DMS53 (cell line): ENCODE measurements around the gene SERPINC1.
"Not testable (repeated sequence)": the region's sequence is repeated elsewhere in the genome, so short reads cannot be mapped to it uniquely, and the experiment has no call there.

ENCODE experiments used
- DNase-seq: peaks from one replicate; lab custom pipeline; 2025; lab: John Stamatoyannopoulos, UW

The SERPINC1 gene

DNA sequence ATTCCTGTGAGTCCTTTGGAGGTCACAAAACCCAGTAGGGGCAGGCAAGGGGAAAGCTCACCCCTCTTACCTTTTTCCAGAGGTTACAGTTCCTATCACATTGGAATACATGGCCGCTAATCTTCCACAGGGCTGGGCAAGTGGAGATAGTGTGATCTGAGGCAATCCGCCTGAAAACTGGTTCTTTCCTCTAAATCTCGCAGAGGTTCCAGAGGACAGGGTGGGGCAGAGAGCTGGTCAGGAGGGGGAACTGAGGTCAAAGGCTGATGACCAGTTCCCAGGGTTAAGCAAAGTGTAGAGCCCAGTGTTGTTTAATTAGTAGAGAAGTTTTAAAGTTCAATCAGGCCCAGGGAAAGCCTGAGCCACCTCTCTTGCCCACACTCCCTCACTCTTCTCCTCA is at the start of gene SERPINC1:
TSS of gene SERPINC1 (minus strand) at position 179 of the 400 bp plus-strand sequence. CDS start at position 111, 68 bp downstream.
- no peak for DNase-seq

- not testable (repeated sequence) for DNase-seq
Observed at GRCh38 chr1:173965896-173966295, 48.8 kb upstream of the SERPINC1 start.

DNA sequence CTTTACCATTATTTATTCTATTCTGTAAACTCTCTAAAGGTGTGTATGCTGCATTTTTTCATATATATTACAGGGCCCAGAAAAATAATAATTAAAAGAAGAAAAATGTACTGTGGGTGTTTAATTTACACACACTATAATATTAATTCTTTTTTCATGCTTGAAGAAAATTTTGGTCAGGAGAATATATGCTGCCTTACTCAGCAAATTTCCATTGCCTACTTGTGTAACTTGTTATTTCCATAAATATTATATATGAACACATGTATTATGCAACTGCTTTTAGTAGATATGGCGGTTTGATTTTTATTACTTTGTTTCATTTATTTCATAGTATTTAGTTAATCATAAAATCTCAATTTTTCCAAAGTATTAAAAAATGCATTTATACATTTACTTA is 46.4 kb upstream of the SERPINC1 start:
- DNase-seq = no peak

GRCh38 chr1:173960625-173961024 is 43.5 kb upstream of the SERPINC1 start:
- no peak for DNase-seq

DNA sequence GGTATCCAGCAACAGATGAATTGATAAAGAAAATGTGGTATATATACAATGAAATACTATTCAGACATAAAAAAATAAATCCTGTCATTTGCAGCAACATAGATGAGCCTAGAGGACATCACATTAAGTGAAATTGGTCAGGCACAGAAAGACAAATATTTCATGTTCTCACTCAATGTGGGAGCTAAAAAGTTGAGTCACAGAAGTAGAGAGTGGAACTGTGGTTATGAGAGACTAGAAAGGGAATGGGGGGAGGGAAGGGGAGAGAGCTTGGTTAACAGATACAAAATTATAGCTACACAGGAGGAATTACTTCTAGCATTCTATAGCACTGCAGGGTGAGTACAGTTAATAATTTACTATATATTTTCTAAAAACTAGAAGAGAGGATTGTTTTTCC is 37.1 kb upstream of the SERPINC1 start:
- DNase-seq = no peak

GRCh38 chr1:173948594-173948993 is 31.5 kb upstream of the SERPINC1 start:
- DNase-seq = no peak

- no peak for DNase-seq
Observed at GRCh38 chr1:173946380-173946921, 29.3 kb upstream of the SERPINC1 start.

DNA sequence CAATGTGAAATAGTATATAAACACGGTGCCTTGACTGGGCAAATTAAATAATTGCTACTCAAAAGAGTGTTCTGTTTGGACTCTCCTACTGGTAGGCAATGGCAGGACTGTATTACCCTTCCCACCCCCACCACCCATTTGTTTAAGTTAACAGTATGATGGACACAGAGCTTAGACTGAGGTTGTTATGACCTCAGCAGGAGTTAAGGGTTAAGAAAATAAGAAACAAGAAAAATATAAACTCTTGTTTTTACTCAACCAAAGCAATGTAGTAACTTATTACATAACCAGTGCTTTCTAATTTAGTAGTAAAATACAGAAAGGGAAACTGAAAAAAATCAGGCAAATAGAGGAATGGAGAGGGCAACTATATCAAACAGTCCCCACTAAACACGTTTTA is 19.9 kb upstream of the SERPINC1 start:
- DNase-seq = no peak

DNA sequence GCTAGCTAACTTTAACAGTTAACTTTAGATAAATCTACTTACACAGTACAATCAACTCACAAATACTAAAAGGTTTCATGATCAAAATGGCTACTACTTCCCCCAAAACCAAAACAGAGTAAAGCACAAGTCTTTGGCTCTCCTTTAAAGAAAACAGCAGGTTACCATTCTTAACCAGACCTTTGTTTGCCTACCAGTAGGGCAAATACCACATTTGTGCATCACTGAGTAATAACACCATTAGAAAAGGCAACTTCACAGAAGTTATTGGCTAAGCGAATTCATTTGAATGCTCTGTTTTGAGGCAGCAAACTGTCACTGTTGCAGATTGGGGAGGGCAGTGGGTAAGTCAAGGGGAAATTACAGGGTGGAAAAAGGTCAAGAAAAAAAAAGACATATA is 17.3 kb upstream of the SERPINC1 start:
- no peak for DNase-seq

DNA sequence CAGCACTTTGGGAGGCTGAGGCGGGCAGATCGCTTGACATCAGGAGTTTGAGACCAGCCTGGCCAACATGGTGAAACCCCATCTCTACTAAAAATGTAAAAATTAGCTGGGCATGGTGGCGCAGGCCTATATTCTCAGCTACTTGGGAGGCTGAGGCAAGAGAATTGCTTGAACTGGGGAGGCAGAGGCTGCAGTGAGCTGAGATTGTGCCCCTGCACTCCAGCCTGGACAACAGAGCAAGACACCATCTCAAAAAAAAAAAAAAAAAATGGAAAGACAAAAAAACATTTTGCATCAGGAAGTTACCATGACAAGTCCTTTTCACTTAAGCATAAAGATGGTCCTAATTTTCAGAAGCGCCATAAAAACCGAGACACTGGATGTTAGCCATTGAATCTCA is 13.4 kb upstream of the SERPINC1 start:
- not testable (repeated sequence) for DNase-seq

DNA sequence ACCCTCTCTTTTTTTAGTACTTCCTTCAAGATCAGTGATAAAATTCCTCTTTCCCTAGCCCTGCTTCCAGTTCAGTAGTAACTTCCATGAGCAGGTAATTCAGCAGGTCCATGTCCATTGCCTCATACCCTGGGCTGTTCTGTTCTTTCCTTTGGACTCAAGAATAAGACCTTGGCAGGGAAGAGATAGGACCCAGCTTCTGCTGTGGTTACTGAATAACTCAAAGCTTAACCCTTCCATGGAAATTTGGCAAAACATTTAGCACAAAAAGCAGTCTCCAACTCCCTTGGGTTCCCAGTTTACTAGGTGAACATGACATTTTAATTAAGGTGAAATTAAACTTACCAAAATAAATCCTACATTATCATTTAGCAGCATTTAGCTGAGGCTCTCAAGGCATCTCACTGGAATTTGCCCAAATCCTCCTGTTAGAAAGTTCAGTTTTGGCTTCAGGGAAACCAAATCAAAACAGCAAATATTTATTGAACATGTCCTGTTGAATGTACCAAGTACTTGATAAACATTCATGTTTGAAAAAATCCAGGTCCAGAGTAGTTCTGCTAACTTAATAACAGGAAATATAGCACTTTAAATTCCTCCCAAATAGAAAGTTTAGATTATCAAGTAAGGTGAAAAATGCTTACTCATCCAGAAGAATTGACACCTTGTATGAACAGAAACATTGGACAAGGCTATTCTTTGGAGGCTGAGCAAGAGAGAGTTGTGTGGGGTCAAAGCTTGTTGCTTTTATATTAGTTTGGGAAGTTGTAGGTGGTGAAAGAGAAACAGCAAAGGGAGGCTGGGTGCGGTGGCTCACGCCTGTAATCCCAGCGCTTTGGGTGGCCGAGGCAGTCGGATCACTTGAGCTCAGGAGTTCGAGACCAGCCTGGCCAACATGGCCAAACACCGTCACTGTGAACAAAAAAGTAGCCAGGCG is 8.4 kb upstream of the SERPINC1 start:
- no peak for DNase-seq

DNA sequence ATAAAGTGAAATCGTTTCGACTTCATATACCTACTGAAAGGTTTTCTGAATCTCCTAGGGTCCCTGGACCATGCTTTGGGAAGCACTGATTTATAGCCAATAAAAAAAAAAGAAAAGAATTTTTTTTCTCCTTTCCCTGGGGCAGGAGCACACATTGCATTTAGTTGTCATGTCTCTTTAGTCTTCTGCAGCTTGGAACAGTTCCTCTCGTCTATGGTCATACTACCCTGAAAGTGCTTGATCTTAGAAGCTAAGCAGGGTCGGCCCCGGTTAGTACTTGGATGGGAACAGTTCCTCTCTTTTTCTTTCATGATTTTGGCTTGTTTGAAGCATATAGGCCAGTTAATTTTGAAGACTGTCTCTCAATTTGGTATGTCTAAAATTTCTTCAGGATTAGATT is 3.7 kb upstream of the SERPINC1 start:
- DNase-seq = no peak

DNA sequence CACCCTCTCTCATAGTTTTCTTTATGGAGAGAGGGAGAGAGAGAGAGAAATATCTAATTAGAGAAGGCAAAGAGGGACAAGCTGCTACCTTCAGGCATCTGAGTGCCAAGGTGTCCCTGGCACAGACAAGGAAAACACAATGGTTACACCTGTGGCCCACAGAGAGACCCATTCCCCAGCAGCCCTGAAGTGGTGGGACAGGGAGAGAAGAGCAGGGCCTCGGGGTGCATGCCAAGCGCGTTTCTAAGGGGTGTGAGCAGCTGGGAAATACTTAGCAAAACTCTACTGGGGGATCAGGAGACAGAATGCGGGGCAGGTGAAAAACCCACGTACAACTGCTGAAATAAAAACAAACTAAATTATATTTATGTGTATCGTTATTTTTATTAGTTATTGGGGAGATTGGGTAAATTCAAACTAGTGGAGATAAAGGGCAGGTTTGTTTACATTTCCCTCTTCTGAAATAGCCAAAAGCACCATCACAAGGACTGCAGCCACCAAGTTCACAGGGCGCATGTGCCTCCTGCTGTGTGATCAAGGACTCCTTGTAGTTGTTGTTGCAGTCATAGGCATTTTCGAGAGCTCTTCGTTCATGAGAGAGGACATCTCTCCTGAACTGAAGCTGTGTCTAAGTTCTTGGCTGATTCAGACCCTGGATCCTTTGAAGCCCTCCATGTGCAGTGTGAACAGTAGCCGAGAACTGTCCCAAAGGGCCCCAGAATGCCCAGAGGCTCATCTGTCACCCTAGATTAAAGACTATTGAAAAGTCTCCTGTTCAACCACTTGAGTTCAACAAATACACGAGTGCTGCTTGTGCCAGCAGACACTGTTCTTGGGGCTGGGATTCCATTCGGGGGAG is 737 bp upstream of the SERPINC1 start:
- DNase-seq = no peak

DNA sequence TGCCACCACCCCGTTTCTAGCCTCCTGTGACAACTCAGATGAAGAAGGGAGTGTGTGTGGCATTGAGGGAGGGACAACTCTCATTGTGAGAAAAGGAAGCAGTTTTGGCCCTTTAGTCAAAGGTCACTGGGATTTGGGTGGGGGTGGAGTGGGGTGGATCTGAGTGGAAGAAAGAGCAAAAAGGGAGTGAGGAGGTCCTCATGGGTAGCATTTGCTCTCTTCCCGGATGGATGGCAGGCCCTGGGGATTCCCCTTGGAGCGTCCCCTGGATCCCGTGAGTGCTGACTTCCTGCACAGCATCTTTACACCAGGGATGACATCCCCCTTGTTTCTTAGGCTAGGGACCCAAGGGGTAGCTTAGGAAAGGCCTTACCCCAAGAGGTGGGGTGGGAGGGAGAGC is 460 bp downstream of the SERPINC1 start:
- no peak for DNase-seq

GRCh38 chr1:173915596-173915995 is 1.5 kb downstream of the SERPINC1 start:
- no peak for DNase-seq

GRCh38 chr1:173914366-173914871 is 2.7 kb downstream of the SERPINC1 start:
- peak; percentile 75 for DNase-seq

DNA sequence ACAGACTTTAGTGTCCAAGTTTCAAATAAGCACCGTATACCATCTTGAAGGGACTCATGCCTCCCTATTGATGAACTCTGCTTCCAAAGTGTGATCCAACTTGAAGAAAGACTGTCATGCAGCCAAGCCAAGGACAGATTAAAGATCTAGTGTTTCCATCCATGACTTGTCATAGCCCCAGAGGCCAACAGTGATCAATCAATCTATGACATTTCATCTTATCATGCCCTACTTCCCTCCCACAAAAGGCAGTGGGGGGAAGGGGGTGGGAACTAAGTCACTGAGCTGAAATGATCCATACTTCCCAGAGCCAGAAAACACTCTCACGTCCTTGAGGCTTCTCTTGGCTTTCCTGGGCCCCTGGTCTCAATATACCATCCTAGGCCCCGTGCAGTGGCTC is 4.0 kb downstream of the SERPINC1 start:
- no peak for DNase-seq

GRCh38 chr1:173903827-173904531 is 13.1 kb downstream of the SERPINC1 start:
- DNase-seq = no peak

DNA sequence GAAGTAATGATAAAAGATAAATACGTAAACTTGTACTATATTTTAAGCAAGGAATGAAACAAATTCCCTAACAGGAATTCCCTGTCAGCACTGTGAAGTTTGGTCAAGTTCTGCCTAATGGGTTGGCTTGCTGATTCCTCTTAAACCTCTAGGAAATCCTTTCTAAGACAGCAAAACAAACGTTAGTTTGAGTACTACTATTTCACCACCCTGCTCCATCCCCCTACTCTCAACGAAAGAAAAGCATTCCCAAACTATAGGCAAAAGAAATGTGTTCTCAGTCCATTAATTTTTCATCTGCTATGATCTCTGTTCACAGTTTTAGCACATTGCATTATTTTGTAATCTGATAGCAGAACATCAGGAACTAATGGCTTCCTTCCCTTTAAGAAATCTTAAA is 16.1 kb downstream of the SERPINC1 start:
- no peak for DNase-seq

DNA sequence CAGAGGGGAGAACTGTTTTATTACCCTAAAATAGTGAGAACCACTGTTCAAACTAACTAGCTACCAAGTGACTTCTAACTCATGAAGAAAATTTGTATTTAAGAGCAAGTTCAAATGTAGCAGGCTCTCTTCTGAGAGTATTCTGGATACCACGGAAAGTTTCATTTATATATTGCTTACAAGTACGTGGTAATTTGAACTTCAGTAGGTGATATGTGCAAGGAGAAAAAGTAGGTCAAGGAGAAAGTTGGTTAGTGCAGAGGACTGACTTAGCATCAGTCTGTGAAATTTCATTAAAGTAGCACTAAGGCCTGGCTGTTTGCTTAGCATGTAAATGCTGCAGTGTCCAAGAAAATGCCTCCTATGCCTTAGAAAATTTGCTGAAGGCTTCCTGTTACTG is 16.7 kb downstream of the SERPINC1 start:
- no peak for DNase-seq

- DNase-seq = no peak
Observed at GRCh38 chr1:173894189-173894588, 22.9 kb downstream of the SERPINC1 start.

GRCh38 chr1:173893611-173894010 is 23.5 kb downstream of the SERPINC1 start:
- no peak for DNase-seq
